Gastroesophageal sphincter (tissue), 4 donors: ENCODE data around the gene SAMD14. TPM values are rescaled to one million over a fixed set of nuclear protein-coding genes. Genes with fewer than 3 reads are reported as not detected.

Source experiments
- ATAC-seq: fragments of 150-250 bp; one replicate; pipeline ENCODE4 v1.9.1; 2016; ENCODE audit warnings: mild to moderate bottlenecking, moderate library complexity
- H3K27ac ChIP-seq, 4 donors: fragments of 200-600 bp; sonication (generic) in 3 of 4; 1 replicate in 3 of 4; 2 replicates in 1 of 4; pipeline ENCODE4 v1.5.1; 2016 to 2019
- H3K27me3 ChIP-seq: fragments of 200-600 bp; sonication (generic); one replicate; pipeline ENCODE4 v1.5.1; 2019
- H3K36me3 ChIP-seq, 2 donors: fragments of 200-600 bp; sonication (generic); one replicate each; pipeline ENCODE4 v1.5.1; 2019; ENCODE audit warnings: control low read depth in 1 of 2
- H3K4me1 ChIP-seq, 3 donors: fragments of 200-600 bp; sonication (generic); 1 replicate in 2 of 3; 2 replicates in 1 of 3; pipeline ENCODE4 v1.5.1; 2016 to 2019; ENCODE audit warnings: control low read depth in 2 of 3
- H3K4me3 ChIP-seq, 2 donors: fragments of 200-600 bp; sonication (generic); one replicate each; pipeline ENCODE4 v1.5.1; 2019; ENCODE audit warnings: mild to moderate bottlenecking in 1 of 2, moderate library complexity in 1 of 2
- H3K9me3 ChIP-seq, 3 donors: fragments of 200-600 bp; sonication (generic); one replicate each; pipeline ENCODE4 v1.5.1; 2017 to 2019; ENCODE audit warnings: control low read depth in 2 of 3
- EP300 ChIP-seq: sonication (generic); formaldehyde crosslinking; IDR thresholded peaks from one replicate; pipeline ENCODE4 v1.6.1; 2017; ENCODE audit warnings: antibody characterized with exemption, mild to moderate bottlenecking
- POLR2A ChIP-seq, 2 donors: fragments of 450-650 bp; IDR thresholded peaks; one replicate each; pipeline ENCODE4 v1.6.1; 2017; ENCODE audit warnings: antibody characterized with exemption in 2 of 2, mild to moderate bottlenecking in 2 of 2, moderate library complexity in 1 of 2
- POLR2AphosphoS5 ChIP-seq: sonication (generic); formaldehyde crosslinking; IDR thresholded peaks from one replicate; pipeline ENCODE4 v1.6.1; 2017; ENCODE audit warnings: antibody characterized with exemption
- WGBS, 2 donors: methylation state at CpG; one replicate each; pipeline ENCODE4 v1.1.5; 2018; ENCODE audit warnings: low coverage in 1 of 2; 5-methylcytosine and 5-hydroxymethylcytosine counted together
- total RNA-seq, 4 donors: library from RNA; depleted of rRNA; stranded (reverse); fragments of >200 nt; gene quantifications; one replicate each; pipeline ENCODE4 v1.1.0, GENCODE V29; 2016
- TF ChIP-seq, protein P1 (sequence below), 4 experiments: fragments of 200-600 bp in 2 of 4; fragments of 450-650 bp in 2 of 4; sonication (generic) in 1 of 4; IDR thresholded peaks; one replicate each; pipeline ENCODE4 v1.5.1; 2017 to 2019; ENCODE audit warnings: antibody characterized with exemption in 4 of 4, mild to moderate bottlenecking in 2 of 4, moderate library complexity in 2 of 4

The SAMD14 gene
- total RNA-seq, 4 donors from 2014 or later: 1.3 to 2.8 (median 2.3) TPM

DNA sequence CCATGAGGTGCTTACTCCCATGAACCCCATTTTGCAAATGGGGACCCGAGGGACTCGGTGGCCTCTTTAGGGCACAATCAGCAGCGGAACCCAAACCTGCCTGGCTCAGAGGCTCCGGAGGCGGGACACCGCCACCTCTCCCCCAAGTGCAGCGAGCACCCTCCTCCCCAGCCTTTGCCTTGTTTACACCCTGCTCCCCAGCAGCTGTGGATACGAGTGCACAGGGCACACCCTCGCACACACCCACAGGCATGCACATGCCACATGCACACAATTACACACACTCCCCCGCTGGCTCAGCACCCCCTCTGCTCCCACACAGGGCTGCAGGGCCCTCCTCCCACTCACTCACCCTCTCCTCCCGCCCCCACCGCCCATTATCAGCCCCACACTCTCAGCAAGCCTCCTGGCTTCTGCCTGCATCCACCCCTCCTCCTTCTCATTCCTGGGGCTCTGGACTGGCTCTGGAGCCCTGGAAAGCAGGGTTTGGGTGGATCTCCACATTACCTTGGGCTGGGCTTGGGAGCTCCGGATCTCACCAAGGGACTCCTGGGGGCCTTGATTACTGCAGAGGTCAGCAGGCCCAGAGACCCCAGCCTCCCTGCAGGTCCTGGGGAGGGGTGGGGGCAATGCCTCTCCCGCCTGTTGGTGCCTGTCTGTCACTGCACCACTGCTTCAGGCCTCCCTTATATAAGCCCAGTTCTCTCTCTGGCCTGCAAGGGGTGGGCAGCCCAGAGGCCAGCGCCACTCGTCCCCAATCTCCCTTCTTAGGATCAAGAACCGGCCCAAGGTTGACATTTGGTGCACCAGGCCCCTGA, 28.4 kb downstream of the SAMD14 start:
- peak overlapping the region in 1 of 2 donors; percentile 2 for H3K4me3 ChIP-seq
- ATAC-seq: peak; percentile 52
- TF ChIP-seq POLR2A (IDR thresholded peaks at IDR 0.05): no peak
- TF ChIP-seq EP300: no peak
- no peak for TF ChIP-seq POLR2AphosphoS5
- TF ChIP-seq, protein P1, sequence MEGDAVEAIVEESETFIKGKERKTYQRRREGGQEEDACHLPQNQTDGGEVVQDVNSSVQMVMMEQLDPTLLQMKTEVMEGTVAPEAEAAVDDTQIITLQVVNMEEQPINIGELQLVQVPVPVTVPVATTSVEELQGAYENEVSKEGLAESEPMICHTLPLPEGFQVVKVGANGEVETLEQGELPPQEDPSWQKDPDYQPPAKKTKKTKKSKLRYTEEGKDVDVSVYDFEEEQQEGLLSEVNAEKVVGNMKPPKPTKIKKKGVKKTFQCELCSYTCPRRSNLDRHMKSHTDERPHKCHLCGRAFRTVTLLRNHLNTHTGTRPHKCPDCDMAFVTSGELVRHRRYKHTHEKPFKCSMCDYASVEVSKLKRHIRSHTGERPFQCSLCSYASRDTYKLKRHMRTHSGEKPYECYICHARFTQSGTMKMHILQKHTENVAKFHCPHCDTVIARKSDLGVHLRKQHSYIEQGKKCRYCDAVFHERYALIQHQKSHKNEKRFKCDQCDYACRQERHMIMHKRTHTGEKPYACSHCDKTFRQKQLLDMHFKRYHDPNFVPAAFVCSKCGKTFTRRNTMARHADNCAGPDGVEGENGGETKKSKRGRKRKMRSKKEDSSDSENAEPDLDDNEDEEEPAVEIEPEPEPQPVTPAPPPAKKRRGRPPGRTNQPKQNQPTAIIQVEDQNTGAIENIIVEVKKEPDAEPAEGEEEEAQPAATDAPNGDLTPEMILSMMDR (IDR thresholded peaks at IDR 0.05): peak in 1 of 4 experiments; percentile 24
- H3K27me3 ChIP-seq: no peaks in the 10 kb centered on the region
- peaks cover 0 to 77% of the 10 kb centered on the region in 2 donors for H3K36me3 ChIP-seq
- H3K9me3 ChIP-seq: no peaks in the 10 kb centered on the region
- peak overlapping the region; percentile 4 to 82 (median 80) for H3K27ac ChIP-seq
- peaks cover 7 to 82% (median 35%) of the 10 kb centered on the region in 3 donors for H3K4me1 ChIP-seq
- WGBS, 2 donors: 20% methylated on average over 3 of the region's 17 CpGs; no CpG with 5 or more reads in 1 of the 2 donors

DNA sequence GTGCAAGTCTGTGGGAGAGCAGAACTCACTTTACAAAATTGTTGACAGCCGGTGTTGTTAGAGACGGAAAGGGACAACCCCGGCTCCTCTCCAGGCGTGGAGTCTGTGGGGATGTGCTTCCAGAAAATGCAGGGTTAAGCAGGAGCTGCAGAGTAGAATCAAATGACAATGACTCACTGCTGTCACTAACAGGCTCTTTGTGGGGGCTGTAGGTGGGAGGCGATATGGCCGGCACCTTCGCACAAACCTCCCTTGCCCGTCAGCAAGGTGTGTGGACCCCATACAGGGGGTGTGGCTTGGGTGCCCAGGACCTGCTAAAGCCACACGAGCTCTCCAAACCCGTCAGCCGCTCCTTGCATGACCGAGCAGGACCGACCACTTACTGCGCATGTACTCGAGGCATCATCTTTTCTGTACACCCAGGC, 29.0 kb downstream of the SAMD14 start:
- H3K4me1 ChIP-seq: peaks cover 7 to 88% (median 41%) of the 10 kb centered on the region in 3 donors

DNA sequence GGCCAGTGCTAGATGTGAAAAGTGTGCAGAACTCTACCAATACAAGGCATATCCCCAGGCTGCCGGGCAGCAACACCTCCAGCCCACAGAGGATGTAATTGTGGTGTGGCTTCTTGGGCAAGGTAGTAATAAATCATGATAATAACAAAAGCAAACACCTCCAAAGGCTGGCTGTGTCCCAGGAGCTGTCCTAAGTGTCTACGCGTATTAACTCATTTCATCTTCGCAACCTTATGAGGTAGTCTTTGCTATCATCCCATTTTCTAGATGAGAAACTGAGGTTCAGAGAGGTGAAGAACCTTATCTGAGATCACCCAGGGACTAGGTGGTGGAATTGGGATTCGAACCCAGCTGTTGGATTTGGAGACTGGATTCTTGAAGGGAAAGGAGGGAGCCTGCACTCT, 29.5 kb downstream of the SAMD14 start:
- Histone ChIP-seq H3K36me3 (peaks cover 0 to 66% of the 10 kb centered on the region in 2 donors), H3K27me3 (no peaks in the 10 kb centered on the region), H3K9me3 (no peaks in the 10 kb centered on the region), H3K27ac (peak overlapping the region in 3 of 4 donors; percentile 79 to 82 (median 80)), H3K4me3 (no peak overlapping the region), H3K4me1 (peaks cover 7 to 91% (median 42%) of the 10 kb centered on the region in 3 donors)
- WGBS, 2 donors: 62 to 65% methylated on average over 4 of the region's 5 CpGs
- TF ChIP-seq POLR2AphosphoS5 (no peak), EP300 (no peak), POLR2A (IDR thresholded peaks at IDR 0.05) (no peak)
- TF ChIP-seq, protein P1 (IDR thresholded peaks at IDR 0.05): no peak
- no peak for ATAC-seq

More for the DNA sequence above, 29.0 kb downstream of the SAMD14 start:
- H3K9me3 ChIP-seq: no peaks in the 10 kb centered on the region
- TF ChIP-seq, protein P1 (IDR thresholded peaks at IDR 0.05): no peak
- TF ChIP-seq POLR2A (IDR thresholded peaks at IDR 0.05) (no peak), POLR2AphosphoS5 (no peak), EP300 (no peak)
- WGBS, 2 donors: 20 to 62% methylated on average over 1 to 4 of the region's 15 CpGs
- peaks cover 0 to 70% of the 10 kb centered on the region in 2 donors for H3K36me3 ChIP-seq
- no peak overlapping the region for H3K4me3 ChIP-seq
- peak overlapping the region in 3 of 4 donors; percentile 79 to 82 (median 80) for H3K27ac ChIP-seq
- peak; percentile 3 for ATAC-seq
- no peaks in the 10 kb centered on the region for H3K27me3 ChIP-seq

DNA sequence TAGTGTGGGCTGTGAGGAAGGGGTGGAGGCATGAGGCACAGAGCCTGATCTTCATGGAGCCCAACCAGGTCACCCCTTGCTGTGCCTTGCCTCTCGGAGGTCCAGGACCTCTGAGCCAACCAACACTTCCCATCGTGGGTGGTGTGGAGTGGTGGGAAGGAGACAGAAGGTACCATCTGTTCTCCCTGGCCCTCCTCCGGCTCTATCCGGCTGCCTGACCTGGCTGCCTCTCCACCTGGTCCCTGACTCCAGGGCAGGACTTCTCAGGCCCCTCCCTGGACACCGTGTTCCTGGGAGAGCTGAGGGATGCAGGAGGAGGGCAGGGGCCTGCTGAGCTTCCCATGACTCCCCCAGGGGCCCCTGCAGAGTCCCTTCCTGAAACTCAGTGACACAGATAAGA, 31.0 kb downstream of the SAMD14 start:
- H3K4me1 ChIP-seq: peaks cover 7 to 94% (median 42%) of the 10 kb centered on the region in 3 donors
- 100% methylated on average over 1 of the region's 5 CpGs; no CpG with 5 or more reads in 1 of the 2 donors for WGBS, 2 donors

More for the DNA sequence above, 31.0 kb downstream of the SAMD14 start:
- Histone ChIP-seq H3K27ac (peak overlapping the region in 3 of 4 donors; percentile 42 to 82 (median 79)), H3K4me3 (no peak overlapping the region), H3K36me3 (peaks cover 0 to 51% of the 10 kb centered on the region in 2 donors), H3K27me3 (no peaks in the 10 kb centered on the region), H3K9me3 (no peaks in the 10 kb centered on the region)
- no peak for TF ChIP-seq POLR2AphosphoS5
- no peak for TF ChIP-seq EP300
- no peak for TF ChIP-seq POLR2A (IDR thresholded peaks at IDR 0.05)
- TF ChIP-seq, protein P1 (IDR thresholded peaks at IDR 0.05): no peak
- ATAC-seq: no peak
